ENCODE measurements around the gene RCAN1. TPM values are rescaled to one million over a fixed set of nuclear protein-coding genes. Genes with fewer than 3 reads are reported as not detected.

Gene RCAN1
- total and polyA plus RNA-seq, 9 of the 15 experiments (the other 6 are each of a cell fraction or from before 2014, with no cell fraction given): 4.4 to 16.5 (median 12.3) TPM

- 0% methylated on average over 1 of the region's 1 CpG for WGBS (ENCODE audit: insufficient coverage, low coverage, missing lambda C conversion rate)
- intact Hi-C loops (cut with micrococcal nuclease) (no loop called here), in situ Hi-C loops (cut with MboI) (no loop called here)
- H3K79me2 ChIP-seq (ENCODE audit: control insufficient read depth, insufficient read depth, low read length): no peaks in the 10 kb centered on the region
- H2AFZ ChIP-seq (ENCODE audit: low read depth, low read length): no peak overlapping the region
- no peaks in the 10 kb centered on the region for H3K4me1 ChIP-seq (replicated peaks in 1 of 2; ENCODE audit: control insufficient read depth in 2 of 2, insufficient read depth in 2 of 2, low read length in 2 of 2)
- H3K9me3 ChIP-seq (replicated peaks; ENCODE audit: control insufficient read depth, insufficient read depth, low read depth, low read length): peaks cover 5% of the 10 kb centered on the region; the same call in 1 of the 2 replicates
- ChIA-PET POLR2A (no interaction called here), CTCF (ENCODE audit: low intra/inter-chr PET ratio) (no interaction called here)
- BruUV-seq (replicated peaks): no TSS peak
- no peak for ATAC-seq
- no peaks in the 10 kb centered on the region for H3K36me3 ChIP-seq (ENCODE audit: control insufficient read depth, insufficient read depth, low read length)
- no peaks in the 10 kb centered on the region for H3K9me1 ChIP-seq (ENCODE audit: control insufficient read depth, insufficient read depth, low read length)
- H3K27ac ChIP-seq (ENCODE audit: extremely low read depth, low read depth, low read length): no peak overlapping the region
- peaks cover 6 to 10% of the 10 kb centered on the region in 2 experiments; a peak in 4 of 5 replicates for H3K27me3 ChIP-seq (ENCODE audit: control insufficient read depth in 2 of 2, insufficient read depth in 2 of 2, low read length in 2 of 2)
- FAIRE-seq: no peak
- no peak overlapping the region for H3K9ac ChIP-seq (ENCODE audit: insufficient read depth in 1 of 2, low read depth in 2 of 2, low read length in 2 of 2)
- no peak for DNase-seq (ENCODE audit: extremely low read depth in 1 of 4, low spot score in 3 of 4)
- H4K20me1 ChIP-seq (replicated peaks; ENCODE audit: control insufficient read depth, insufficient read depth, low read length): no peaks in the 10 kb centered on the region
- no peak overlapping the region for H3K4me2 ChIP-seq (ENCODE audit: insufficient read depth, low read length)
- H3K4me3 ChIP-seq: no peak overlapping the region
- no peak for TF ChIP-seq RBBP5 (IDR thresholded peaks at IDR 0.05; ENCODE audit: borderline replicate concordance, insufficient read depth, low read length, poor library complexity, severe bottlenecking)
- TF ChIP-seq ETS2 (tag; IDR thresholded peaks at IDR 0.05; ENCODE audit: borderline replicate concordance, poor library complexity, severe bottlenecking): no peak
- TF ChIP-seq VEZF1 (CRISPR knock-in tag; IDR thresholded peaks at IDR 0.05): no peak
- no peak for TF ChIP-seq TCF15 (CRISPR knock-in tag; IDR thresholded peaks at IDR 0.05)
- TF ChIP-seq MTF1 (CRISPR knock-in tag; IDR thresholded peaks at IDR 0.05; ENCODE audit: borderline replicate concordance): no peak
- TF ChIP-seq ZFP1 (CRISPR knock-in tag; IDR thresholded peaks at IDR 0.05): no peak
- TF ChIP-seq SFPQ (IDR thresholded peaks at IDR 0.05; ENCODE audit: low read depth, low read length): no peak
- TF ChIP-seq ZNF764 (CRISPR knock-in tag; IDR thresholded peaks at IDR 0.05; ENCODE audit: low read depth): no peak
- TF ChIP-seq ZNF551 (CRISPR knock-in tag; IDR thresholded peaks at IDR 0.05): no peak
- TF ChIP-seq ZNF57 (CRISPR knock-in tag; IDR thresholded peaks at IDR 0.05): no peak
- TF ChIP-seq MECOM (CRISPR knock-in tag; IDR thresholded peaks at IDR 0.05): no peak
- TF ChIP-seq ZC3H8 (IDR thresholded peaks at IDR 0.05): no peak
- TF ChIP-seq ETV5 (CRISPR knock-in tag; IDR thresholded peaks at IDR 0.05; ENCODE audit: low read depth): no peak
- TF ChIP-seq HDAC8 (tag; IDR thresholded peaks at IDR 0.05): no peak
- TF ChIP-seq ZHX1 (conservative IDR thresholded peaks at IDR 0.05; ENCODE audit: low read length): no peak
Measured at GRCh38 chr21:34500191-34500590, 114.7 kb downstream of the RCAN1 start.
